WTC11 (cell line): ENCODE data around the gene LASP1. TPM values are rescaled to one million over a fixed set of nuclear protein-coding genes. Genes with fewer than 3 reads are reported as not detected.

Experiments
- ATAC-seq: fragments of 200-7000 bp; cut with Tn5 transposase; 2 replicates; pipeline ENCODE4 v1.10.0; 2021; ENCODE audit warnings: mild to moderate bottlenecking, moderate library complexity
- CTCF ChIA-PET: fragments of 300-600 bp; sonication (Branson Sonifier 250); formaldehyde crosslinking; loops from one replicate; lab custom pipeline; 2021; ENCODE audit warnings: antibody characterized with exemption; lab: Charles Lee
- POLR2A ChIA-PET: fragments of 350-600 bp; sonication (Branson Sonifier 250); formaldehyde crosslinking; loops from one replicate; lab custom pipeline; 2021; ENCODE audit warnings: antibody characterized with exemption; lab: Charles Lee
- DNase-seq: peaks from one replicate; pipeline ENCODE4 v3.0.0; 2021; ENCODE audit warnings: low spot score
- H3K27ac Mint-ChIP-seq: 2 replicates; pipeline ENCODE4 v1.8.0; 2021; ENCODE audit warnings: mixed read lengths
- H3K27me3 Mint-ChIP-seq: 2 replicates; pipeline ENCODE4 v1.8.0; 2021; ENCODE audit warnings: low read depth, mild to moderate bottlenecking, moderate library complexity, mixed read lengths
- H3K36me3 Mint-ChIP-seq: 2 replicates; pipeline ENCODE4 v1.8.0; 2021; ENCODE audit warnings: mixed read lengths
- H3K4me1 Mint-ChIP-seq: 2 replicates; pipeline ENCODE4 v1.8.0; 2022; ENCODE audit warnings: mixed read lengths
- H3K4me3 Mint-ChIP-seq: 2 replicates; pipeline ENCODE4 v1.8.0; 2021; ENCODE audit warnings: mild to moderate bottlenecking, moderate library complexity, mixed read lengths
- H3K9me3 Mint-ChIP-seq: 2 replicates; pipeline ENCODE4 v1.8.0; 2021; ENCODE audit warnings: mixed read lengths
- ATF3 ChIP-seq: sonication (generic); formaldehyde crosslinking; conservative IDR thresholded peaks from 2 replicates; pipeline ENCODE4 v1.8.1; 2022; ENCODE audit warnings: mild to moderate bottlenecking, missing genetic modification reagents
- CREM ChIP-seq: sonication (generic); formaldehyde crosslinking; IDR thresholded peaks from 2 replicates; pipeline ENCODE4 v1.8.1; 2022; ENCODE audit warnings: mild to moderate bottlenecking, missing genetic modification reagents, moderate library complexity
- CTCF ChIP-seq: fragments of 200-600 bp; IDR thresholded peaks from 2 replicates; pipeline ENCODE4 v1.8.0; 2022; ENCODE audit warnings: antibody characterized with exemption
- E2F1 ChIP-seq: sonication (generic); formaldehyde crosslinking; IDR thresholded peaks from 2 replicates; pipeline ENCODE4 v1.8.0; 2022; ENCODE audit warnings: mild to moderate bottlenecking, missing genetic modification reagents
- E2F5 ChIP-seq: sonication (generic); formaldehyde crosslinking; IDR thresholded peaks from 2 replicates; pipeline ENCODE4 v1.8.1; 2022; ENCODE audit warnings: mild to moderate bottlenecking, moderate library complexity, missing genetic modification reagents
- ERG ChIP-seq: fragments of 250-450 bp; sonication (Bioruptor Pico); IDR thresholded peaks from 2 replicates; pipeline ENCODE4 v1.8.0; 2021; ENCODE audit warnings: mild to moderate bottlenecking
- ETV6 ChIP-seq: sonication (generic); formaldehyde crosslinking; IDR thresholded peaks from 2 replicates; pipeline ENCODE4 v1.8.1; 2022; ENCODE audit warnings: mild to moderate bottlenecking, missing genetic modification reagents
- FOXJ3 ChIP-seq: sonication (generic); formaldehyde crosslinking; IDR thresholded peaks from 2 replicates; pipeline ENCODE4 v1.9.0; 2021; ENCODE audit warnings: missing genetic modification reagents, mild to moderate bottlenecking, borderline replicate concordance
- HMGXB4 ChIP-seq: sonication (generic); formaldehyde crosslinking; IDR thresholded peaks from 2 replicates; pipeline ENCODE4 v1.8.1; 2023; ENCODE audit warnings: mild to moderate bottlenecking, moderate library complexity, missing genetic modification reagents
- JUN ChIP-seq: sonication (generic); formaldehyde crosslinking; IDR thresholded peaks from 2 replicates; pipeline ENCODE4 v1.8.0; 2023; ENCODE audit warnings: mild to moderate bottlenecking, missing genetic modification reagents
- MAX ChIP-seq: sonication (generic); formaldehyde crosslinking; IDR thresholded peaks from 2 replicates; pipeline ENCODE4 v1.8.0; 2022; ENCODE audit warnings: mild to moderate bottlenecking, missing genetic modification reagents
- NFATC4 ChIP-seq: fragments of 250-450 bp; sonication (Bioruptor Pico); IDR thresholded peaks from 2 replicates; pipeline ENCODE4 v1.9.0; 2021; ENCODE audit warnings: mild to moderate bottlenecking
- NFE2L1 ChIP-seq: sonication (generic); formaldehyde crosslinking; IDR thresholded peaks from 2 replicates; pipeline ENCODE4 v1.8.1; 2023; ENCODE audit warnings: missing genetic modification reagents
- OVOL2 ChIP-seq: fragments of 250-450 bp; sonication (Bioruptor Pico); IDR thresholded peaks from 2 replicates; pipeline ENCODE4 v1.9.0; 2021; ENCODE audit warnings: mild to moderate bottlenecking, borderline replicate concordance
- SMAD3 ChIP-seq: sonication (generic); formaldehyde crosslinking; IDR thresholded peaks from 2 replicates; pipeline ENCODE4 v1.8.0; 2022; ENCODE audit warnings: missing genetic modification reagents, mild to moderate bottlenecking, borderline replicate concordance
- SMAD4 ChIP-seq: sonication (generic); formaldehyde crosslinking; IDR thresholded peaks from 2 replicates; pipeline ENCODE4 v1.8.0; 2022; ENCODE audit warnings: mild to moderate bottlenecking, missing genetic modification reagents
- SP1 ChIP-seq: sonication (generic); formaldehyde crosslinking; conservative IDR thresholded peaks from 2 replicates; pipeline ENCODE4 v1.8.1; 2022; ENCODE audit warnings: missing genetic modification reagents
- ZNF121 ChIP-seq: sonication (generic); formaldehyde crosslinking; IDR thresholded peaks from 2 replicates; pipeline ENCODE4 v1.8.0; 2023; ENCODE audit warnings: missing genetic modification reagents
- ZNF138 ChIP-seq: sonication (generic); formaldehyde crosslinking; conservative IDR thresholded peaks from 2 replicates; pipeline ENCODE4 v1.8.1; 2022; ENCODE audit warnings: mild to moderate bottlenecking, moderate library complexity, missing genetic modification reagents
- ZNF219 ChIP-seq: sonication (generic); formaldehyde crosslinking; IDR thresholded peaks from 2 replicates; pipeline ENCODE4 v1.8.0; 2023; ENCODE audit warnings: missing genetic modification reagents, mild to moderate bottlenecking, borderline replicate concordance
- ZNF263 ChIP-seq: sonication (generic); formaldehyde crosslinking; IDR thresholded peaks from 2 replicates; pipeline ENCODE4 v1.8.1; 2022; ENCODE audit warnings: low read depth, mild to moderate bottlenecking, moderate library complexity, missing genetic modification reagents
- ZNF396 ChIP-seq: fragments of 250-450 bp; sonication (Bioruptor Pico); IDR thresholded peaks from 2 replicates; pipeline ENCODE4 v1.8.0; 2021; ENCODE audit warnings: mild to moderate bottlenecking, moderate library complexity, borderline replicate concordance
- total RNA-seq: library from RNA; stranded (reverse); gene quantifications from 3 replicates; pipeline ENCODE4 v1.2.3, GENCODE V29; 2021

Gene LASP1
- total RNA-seq, 1 experiment from 2014 or later: 139 TPM

- ChIA-PET CTCF (interaction anchor here (0.6 to 1.2 kb wide), 4 partner anchors 15 to 1099 kb away, joined by 3 to 5 read pairs (median 4); partner anchors contain the start of gene LASP1NB), POLR2A (no interaction called here)
- Mint-ChIP-seq H3K27ac (no peak overlapping the region), H3K36me3 (no peaks in the 10 kb centered on the region), H3K4me1 (peaks cover 7% of the 10 kb centered on the region), H3K9me3 (no peaks in the 10 kb centered on the region), H3K27me3 (no peaks in the 10 kb centered on the region), H3K4me3 (no peak overlapping the region)
- no peak for TF ChIP-seq CTCF
- no peak for TF ChIP-seq CREM
- no peak for TF ChIP-seq FOXJ3 (CRISPR knock-in tag)
- TF ChIP-seq ZNF138 (CRISPR knock-in tag): no peak
- no peak for ATAC-seq
- no peak for DNase-seq
These were observed 70.1 kb downstream of the LASP1 start for GRCh38 chr17:38939987-38940386.

GRCh38 chr17:38940404-38940803 is 70.5 kb downstream of the LASP1 start:
- Mint-ChIP-seq H3K27ac (no peak overlapping the region), H3K9me3 (no peaks in the 10 kb centered on the region), H3K36me3 (no peaks in the 10 kb centered on the region), H3K27me3 (no peaks in the 10 kb centered on the region), H3K4me3 (no peak overlapping the region), H3K4me1 (peaks cover 7% of the 10 kb centered on the region)
- CTCF ChIA-PET: interaction anchor here (0.6 to 1.2 kb wide), 4 partner anchors 15 to 149 kb away, joined by 3 to 5 read pairs (median 4); partner anchors contain the start of gene LASP1NB
- TF ChIP-seq SMAD4 (CRISPR knock-in tag) (no peak), ATF3 (CRISPR knock-in tag) (no peak), E2F5 (no peak), SP1 (CRISPR knock-in tag) (no peak), ZNF121 (no peak), NFE2L1 (no peak), MAX (CRISPR knock-in tag) (no peak), ETV6 (CRISPR knock-in tag) (no peak), NFATC4 (CRISPR knock-in tag) (no peak), ZNF396 (CRISPR knock-in tag) (no peak), E2F1 (CRISPR knock-in tag) (no peak), OVOL2 (CRISPR knock-in tag) (no peak), HMGXB4 (CRISPR knock-in tag) (no peak), ZNF219 (no peak), JUN (CRISPR knock-in tag) (no peak), SMAD3 (CRISPR knock-in tag) (no peak), ZNF263 (CRISPR knock-in tag) (no peak), ERG (no peak)
- POLR2A ChIA-PET: no interaction called here
- DNase-seq (no peak), ATAC-seq (no peak)
